GM19238 (cell line): ENCODE measurements around the gene F5.

Source experiments
- DNase-seq: peaks from one replicate; pipeline ENCODE4 v3.0.0; 2011; ENCODE audit warnings: low spot score; ENCODE audit not compliant: insufficient read length

Gene F5

GRCh38 chr1:169484101-169484500, 102.2 kb downstream of the F5 start:
- no peak for DNase-seq

GRCh38 chr1:169483500-169483966, 102.7 kb downstream of the F5 start:
- DNase-seq: no peak

- DNase-seq: no peak
Measured at GRCh38 chr1:169479363-169480066, 106.8 kb downstream of the F5 start.

- DNase-seq: no peak
Measured at GRCh38 chr1:169478094-169478672, 108.1 kb downstream of the F5 start.

GRCh38 chr1:169475806-169476387, 110.4 kb downstream of the F5 start:
- DNase-seq: no peak

- DNase-seq: no peak
Measured at GRCh38 chr1:169474302-169474995, 111.8 kb downstream of the F5 start.

GRCh38 chr1:169473347-169473746, 112.9 kb downstream of the F5 start:
- DNase-seq: no peak

- DNase-seq: no peak
Measured at GRCh38 chr1:169472738-169473137, 113.5 kb downstream of the F5 start.

GRCh38 chr1:169468982-169469381, 117.3 kb downstream of the F5 start:
- DNase-seq: no peak

GRCh38 chr1:169466259-169467230, 119.7 kb downstream of the F5 start:
- DNase-seq: no peak

GRCh38 chr1:169465281-169465680, 121.0 kb downstream of the F5 start:
- DNase-seq: no peak
